ENCODE results near the gene ZNF184. TPM values are rescaled to one million over a fixed set of nuclear protein-coding genes. Genes with fewer than 3 reads are reported as not detected.
A peak's percentile ranks its signal among the peaks of the same experiment; 100 is the strongest.

Gene ZNF184
- total and polyA plus RNA-seq, 10 of the 15 experiments (the other 5 are each of a cell fraction or from before 2014, with no cell fraction given), result 4.1 to 15.1 (median 8.3) TPM

DNA sequence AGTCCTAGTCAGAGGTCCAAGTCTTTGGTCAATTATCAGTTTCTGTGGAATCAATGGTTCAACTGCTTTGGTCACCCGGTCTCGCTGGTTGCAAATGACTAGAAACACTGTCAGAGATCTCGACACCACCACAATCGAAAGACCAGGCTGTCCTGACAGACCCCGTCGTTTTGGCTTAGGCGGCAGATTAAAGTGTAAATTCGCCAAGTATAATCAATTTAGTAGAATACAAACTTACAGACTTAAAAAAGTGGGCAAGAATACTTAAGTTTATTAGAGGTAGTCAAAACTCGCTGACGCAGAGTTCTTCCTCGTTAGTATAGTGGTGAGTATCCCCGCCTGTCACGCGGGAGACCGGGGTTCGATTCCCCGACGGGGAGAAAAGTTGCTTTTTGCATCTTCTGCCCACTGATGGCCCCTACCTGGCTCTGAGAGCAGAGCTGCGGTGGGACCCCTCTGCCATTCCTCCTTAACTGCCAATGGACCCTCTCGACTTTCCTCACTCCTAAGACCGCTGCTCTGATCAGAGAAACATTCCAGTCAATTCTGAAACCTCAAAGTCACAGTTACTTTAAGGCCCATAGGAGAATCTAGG, 30.6 kb upstream of the ZNF184 start (continued):
- TF ChIP-seq, protein P1, sequence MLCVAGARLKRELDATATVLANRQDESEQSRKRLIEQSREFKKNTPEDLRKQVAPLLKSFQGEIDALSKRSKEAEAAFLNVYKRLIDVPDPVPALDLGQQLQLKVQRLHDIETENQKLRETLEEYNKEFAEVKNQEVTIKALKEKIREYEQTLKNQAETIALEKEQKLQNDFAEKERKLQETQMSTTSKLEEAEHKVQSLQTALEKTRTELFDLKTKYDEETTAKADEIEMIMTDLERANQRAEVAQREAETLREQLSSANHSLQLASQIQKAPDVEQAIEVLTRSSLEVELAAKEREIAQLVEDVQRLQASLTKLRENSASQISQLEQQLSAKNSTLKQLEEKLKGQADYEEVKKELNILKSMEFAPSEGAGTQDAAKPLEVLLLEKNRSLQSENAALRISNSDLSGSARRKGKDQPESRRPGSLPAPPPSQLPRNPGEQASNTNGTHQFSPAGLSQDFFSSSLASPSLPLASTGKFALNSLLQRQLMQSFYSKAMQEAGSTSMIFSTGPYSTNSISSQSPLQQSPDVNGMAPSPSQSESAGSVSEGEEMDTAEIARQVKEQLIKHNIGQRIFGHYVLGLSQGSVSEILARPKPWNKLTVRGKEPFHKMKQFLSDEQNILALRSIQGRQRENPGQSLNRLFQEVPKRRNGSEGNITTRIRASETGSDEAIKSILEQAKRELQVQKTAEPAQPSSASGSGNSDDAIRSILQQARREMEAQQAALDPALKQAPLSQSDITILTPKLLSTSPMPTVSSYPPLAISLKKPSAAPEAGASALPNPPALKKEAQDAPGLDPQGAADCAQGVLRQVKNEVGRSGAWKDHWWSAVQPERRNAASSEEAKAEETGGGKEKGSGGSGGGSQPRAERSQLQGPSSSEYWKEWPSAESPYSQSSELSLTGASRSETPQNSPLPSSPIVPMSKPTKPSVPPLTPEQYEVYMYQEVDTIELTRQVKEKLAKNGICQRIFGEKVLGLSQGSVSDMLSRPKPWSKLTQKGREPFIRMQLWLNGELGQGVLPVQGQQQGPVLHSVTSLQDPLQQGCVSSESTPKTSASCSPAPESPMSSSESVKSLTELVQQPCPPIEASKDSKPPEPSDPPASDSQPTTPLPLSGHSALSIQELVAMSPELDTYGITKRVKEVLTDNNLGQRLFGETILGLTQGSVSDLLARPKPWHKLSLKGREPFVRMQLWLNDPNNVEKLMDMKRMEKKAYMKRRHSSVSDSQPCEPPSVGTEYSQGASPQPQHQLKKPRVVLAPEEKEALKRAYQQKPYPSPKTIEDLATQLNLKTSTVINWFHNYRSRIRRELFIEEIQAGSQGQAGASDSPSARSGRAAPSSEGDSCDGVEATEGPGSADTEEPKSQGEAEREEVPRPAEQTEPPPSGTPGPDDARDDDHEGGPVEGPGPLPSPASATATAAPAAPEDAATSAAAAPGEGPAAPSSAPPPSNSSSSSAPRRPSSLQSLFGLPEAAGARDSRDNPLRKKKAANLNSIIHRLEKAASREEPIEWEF (IDR thresholded peaks at IDR 0.05; ENCODE audit: insufficient replicate concordance, low read depth, low read length), result no peak
- TF ChIP-seq ATF7 (IDR thresholded peaks at IDR 0.05; ENCODE audit: low read depth) (peak; percentile 10; the same call in 1 of the 2 replicates), ZNF384 (IDR thresholded peaks at IDR 0.05; ENCODE audit: borderline replicate concordance, low read depth, low read length) (no peak), ZNF622 (IDR thresholded peaks at IDR 0.05) (no peak), ZZZ3 (IDR thresholded peaks at IDR 0.05; ENCODE audit: control insufficient read depth, insufficient read length, low read depth) (no peak), HDAC6 (IDR thresholded peaks at IDR 0.05; ENCODE audit: unreplicated experiment) (no peak), HDGF (IDR thresholded peaks at IDR 0.05) (no peak), BMI1 (IDR thresholded peaks at IDR 0.05; ENCODE audit: borderline replicate concordance) (no peak), CBX3 (IDR thresholded peaks at IDR 0.05; ENCODE audit: borderline replicate concordance, low read depth) (no peak), RAD51 (IDR thresholded peaks at IDR 0.05) (no peak), ZNF24 (IDR thresholded peaks at IDR 0.05) (peak; percentile 98), CREM (IDR thresholded peaks at IDR 0.05; ENCODE audit: low read depth) (0 out of 2 replicates have a peak, but pooled peaks have one; percentile 45)
- TF ChIP-seq, protein P2, sequence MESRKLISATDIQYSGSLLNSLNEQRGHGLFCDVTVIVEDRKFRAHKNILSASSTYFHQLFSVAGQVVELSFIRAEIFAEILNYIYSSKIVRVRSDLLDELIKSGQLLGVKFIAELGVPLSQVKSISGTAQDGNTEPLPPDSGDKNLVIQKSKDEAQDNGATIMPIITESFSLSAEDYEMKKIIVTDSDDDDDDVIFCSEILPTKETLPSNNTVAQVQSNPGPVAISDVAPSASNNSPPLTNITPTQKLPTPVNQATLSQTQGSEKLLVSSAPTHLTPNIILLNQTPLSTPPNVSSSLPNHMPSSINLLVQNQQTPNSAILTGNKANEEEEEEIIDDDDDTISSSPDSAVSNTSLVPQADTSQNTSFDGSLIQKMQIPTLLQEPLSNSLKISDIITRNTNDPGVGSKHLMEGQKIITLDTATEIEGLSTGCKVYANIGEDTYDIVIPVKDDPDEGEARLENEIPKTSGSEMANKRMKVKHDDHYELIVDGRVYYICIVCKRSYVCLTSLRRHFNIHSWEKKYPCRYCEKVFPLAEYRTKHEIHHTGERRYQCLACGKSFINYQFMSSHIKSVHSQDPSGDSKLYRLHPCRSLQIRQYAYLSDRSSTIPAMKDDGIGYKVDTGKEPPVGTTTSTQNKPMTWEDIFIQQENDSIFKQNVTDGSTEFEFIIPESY (IDR thresholded peaks at IDR 0.05), result no peak
- TF ChIP-seq, protein P3, sequence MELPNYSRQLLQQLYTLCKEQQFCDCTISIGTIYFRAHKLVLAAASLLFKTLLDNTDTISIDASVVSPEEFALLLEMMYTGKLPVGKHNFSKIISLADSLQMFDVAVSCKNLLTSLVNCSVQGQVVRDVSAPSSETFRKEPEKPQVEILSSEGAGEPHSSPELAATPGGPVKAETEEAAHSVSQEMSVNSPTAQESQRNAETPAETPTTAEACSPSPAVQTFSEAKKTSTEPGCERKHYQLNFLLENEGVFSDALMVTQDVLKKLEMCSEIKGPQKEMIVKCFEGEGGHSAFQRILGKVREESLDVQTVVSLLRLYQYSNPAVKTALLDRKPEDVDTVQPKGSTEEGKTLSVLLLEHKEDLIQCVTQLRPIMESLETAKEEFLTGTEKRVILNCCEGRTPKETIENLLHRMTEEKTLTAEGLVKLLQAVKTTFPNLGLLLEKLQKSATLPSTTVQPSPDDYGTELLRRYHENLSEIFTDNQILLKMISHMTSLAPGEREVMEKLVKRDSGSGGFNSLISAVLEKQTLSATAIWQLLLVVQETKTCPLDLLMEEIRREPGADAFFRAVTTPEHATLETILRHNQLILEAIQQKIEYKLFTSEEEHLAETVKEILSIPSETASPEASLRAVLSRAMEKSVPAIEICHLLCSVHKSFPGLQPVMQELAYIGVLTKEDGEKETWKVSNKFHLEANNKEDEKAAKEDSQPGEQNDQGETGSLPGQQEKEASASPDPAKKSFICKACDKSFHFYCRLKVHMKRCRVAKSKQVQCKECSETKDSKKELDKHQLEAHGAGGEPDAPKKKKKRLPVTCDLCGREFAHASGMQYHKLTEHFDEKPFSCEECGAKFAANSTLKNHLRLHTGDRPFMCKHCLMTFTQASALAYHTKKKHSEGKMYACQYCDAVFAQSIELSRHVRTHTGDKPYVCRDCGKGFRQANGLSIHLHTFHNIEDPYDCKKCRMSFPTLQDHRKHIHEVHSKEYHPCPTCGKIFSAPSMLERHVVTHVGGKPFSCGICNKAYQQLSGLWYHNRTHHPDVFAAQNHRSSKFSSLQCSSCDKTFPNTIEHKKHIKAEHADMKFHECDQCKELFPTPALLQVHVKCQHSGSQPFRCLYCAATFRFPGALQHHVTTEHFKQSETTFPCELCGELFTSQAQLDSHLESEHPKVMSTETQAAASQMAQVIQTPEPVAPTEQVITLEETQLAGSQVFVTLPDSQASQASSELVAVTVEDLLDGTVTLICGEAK (IDR thresholded peaks at IDR 0.05; ENCODE audit: borderline replicate concordance), result peak; percentile 76; the same call in 1 of the 2 replicates
- TF ChIP-seq, protein P4, sequence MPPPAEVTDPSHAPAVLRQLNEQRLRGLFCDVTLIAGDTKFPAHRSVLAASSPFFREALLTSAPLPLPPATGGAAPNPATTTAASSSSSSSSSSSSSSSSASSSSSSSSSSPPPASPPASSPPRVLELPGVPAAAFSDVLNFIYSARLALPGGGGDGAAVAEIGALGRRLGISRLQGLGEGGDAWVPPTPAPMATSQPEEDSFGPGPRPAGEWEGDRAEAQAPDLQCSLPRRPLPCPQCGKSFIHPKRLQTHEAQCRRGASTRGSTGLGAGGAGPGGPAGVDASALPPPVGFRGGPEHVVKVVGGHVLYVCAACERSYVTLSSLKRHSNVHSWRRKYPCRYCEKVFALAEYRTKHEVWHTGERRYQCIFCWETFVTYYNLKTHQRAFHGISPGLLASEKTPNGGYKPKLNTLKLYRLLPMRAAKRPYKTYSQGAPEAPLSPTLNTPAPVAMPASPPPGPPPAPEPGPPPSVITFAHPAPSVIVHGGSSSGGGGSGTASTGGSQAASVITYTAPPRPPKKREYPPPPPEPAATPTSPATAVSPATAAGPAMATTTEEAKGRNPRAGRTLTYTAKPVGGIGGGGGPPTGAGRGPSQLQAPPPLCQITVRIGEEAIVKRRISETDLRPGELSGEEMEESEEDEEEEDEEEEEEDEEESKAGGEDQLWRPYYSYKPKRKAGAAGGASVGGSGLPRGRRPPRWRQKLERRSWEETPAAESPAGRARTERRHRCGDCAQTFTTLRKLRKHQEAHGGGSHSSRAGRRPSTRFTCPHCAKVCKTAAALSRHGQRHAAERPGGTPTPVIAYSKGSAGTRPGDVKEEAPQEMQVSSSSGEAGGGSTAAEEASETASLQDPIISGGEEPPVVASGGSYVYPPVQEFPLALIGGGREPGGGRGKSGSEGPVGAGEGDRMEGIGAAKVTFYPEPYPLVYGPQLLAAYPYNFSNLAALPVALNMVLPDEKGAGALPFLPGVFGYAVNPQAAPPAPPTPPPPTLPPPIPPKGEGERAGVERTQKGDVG (CRISPR knock-in tag; IDR thresholded peaks at IDR 0.05), result no peak

All from GM12878 (cell line).